NK-92 (cell line): ENCODE results near the gene RIMS4.

ENCODE experiments used
- DNase-seq: peaks from one replicate; lab custom pipeline; 2025; ENCODE audit not compliant: unreplicated experiment; lab: John Stamatoyannopoulos, UW

The RIMS4 gene

GRCh38 chr20:44810391-44811149, at the start of gene RIMS4:
RIMS4 (minus strand) TSS chr20:44810546; CDS start chr20:44810271, 275 bp downstream.
- no peak for DNase-seq

- DNase-seq, result no peak
These were observed 48.4 kb upstream of the RIMS4 start for GRCh38 chr20:44858606-44859360.

- no peak for DNase-seq
These were observed 46.6 kb upstream of the RIMS4 start for GRCh38 chr20:44856856-44857448.

- no peak for DNase-seq
These were observed 46.1 kb upstream of the RIMS4 start for GRCh38 chr20:44856442-44856841.

GRCh38 chr20:44851545-44851944, 41.2 kb upstream of the RIMS4 start:
- DNase-seq, result no peak

- DNase-seq, result no peak
These were observed 40.5 kb upstream of the RIMS4 start for GRCh38 chr20:44850837-44851236.

GRCh38 chr20:44850272-44850671, 39.9 kb upstream of the RIMS4 start:
- DNase-seq, result no peak

GRCh38 chr20:44849703-44850102, 39.4 kb upstream of the RIMS4 start:
- no peak for DNase-seq

- DNase-seq, result no peak
These were observed 38.1 kb upstream of the RIMS4 start for GRCh38 chr20:44848254-44849015.

- DNase-seq, result no peak
These were observed 33.5 kb upstream of the RIMS4 start for GRCh38 chr20:44843876-44844275.

- no peak for DNase-seq
These were observed 31.6 kb upstream of the RIMS4 start for GRCh38 chr20:44841955-44842354.

- DNase-seq, result no peak
These were observed 30.5 kb upstream of the RIMS4 start for GRCh38 chr20:44840826-44841225.

- no peak for DNase-seq
These were observed 29.1 kb upstream of the RIMS4 start for GRCh38 chr20:44839481-44839880.

GRCh38 chr20:44838521-44838920, 28.2 kb upstream of the RIMS4 start:
- no peak for DNase-seq

- no peak for DNase-seq
These were observed 27.6 kb upstream of the RIMS4 start for GRCh38 chr20:44837946-44838345.

GRCh38 chr20:44836601-44837120, 26.3 kb upstream of the RIMS4 start:
- DNase-seq, result no peak

- no peak for DNase-seq
These were observed 25.4 kb upstream of the RIMS4 start for GRCh38 chr20:44835661-44836221.

GRCh38 chr20:44835116-44835515, 24.8 kb upstream of the RIMS4 start:
- DNase-seq, result no peak

GRCh38 chr20:44834693-44835092, 24.3 kb upstream of the RIMS4 start:
- DNase-seq, result no peak

- DNase-seq, result no peak
These were observed 23.1 kb upstream of the RIMS4 start for GRCh38 chr20:44833437-44833836.

- no peak for DNase-seq
These were observed 22.4 kb upstream of the RIMS4 start for GRCh38 chr20:44832724-44833123.
